Ascending aorta (tissue), 2 donors: ENCODE measurements around the gene SLC35F3. TPM values are rescaled to one million over a fixed set of nuclear protein-coding genes. Genes with fewer than 3 reads are reported as not detected.

Source experiments
- DNase-seq, 2 donors: peaks; one replicate each; pipeline ENCODE4 v3.0.0-alpha.2; 2019; ENCODE audit warnings: low spot score in 2 of 2
- H3K27ac ChIP-seq, 2 donors: fragments of 200-600 bp; sonication (generic); one replicate each; pipeline ENCODE4 v1.5.1; 2016 to 2017; ENCODE audit warnings: mild to moderate bottlenecking in 1 of 2
- H3K27me3 ChIP-seq: fragments of 200-600 bp; sonication (generic); one replicate; pipeline ENCODE4 v1.5.1; 2017
- H3K36me3 ChIP-seq, 2 donors: fragments of 200-600 bp; sonication (generic); one replicate each; pipeline ENCODE4 v1.5.1; 2016
- H3K4me1 ChIP-seq, 2 donors: fragments of 200-600 bp; sonication (generic); one replicate each; pipeline ENCODE4 v1.5.1; 2016 to 2017; ENCODE audit warnings: mild to moderate bottlenecking in 1 of 2
- H3K4me3 ChIP-seq, 2 donors: fragments of 200-600 bp; sonication (generic); one replicate each; pipeline ENCODE4 v1.5.1; 2016 to 2017; ENCODE audit warnings: mild to moderate bottlenecking in 1 of 2
- H3K9me3 ChIP-seq, 2 donors: fragments of 200-600 bp; sonication (generic); one replicate each; pipeline ENCODE4 v1.5.1; 2016
- intact Hi-C: fragments of 100-400 bp; cut with DNase I; formaldehyde crosslinking; loops from one replicate; pipeline ENCODE4 v1.15.1; 2023
- total RNA-seq: library from RNA; depleted of rRNA; stranded (reverse); fragments of >200 nt; gene quantifications from one replicate; pipeline ENCODE4 v1.1.0, GENCODE V29; 2016
- TF ChIP-seq, protein P1 (sequence below), 3 experiments: fragments of 200-600 bp in 2 of 3; fragments of 450-650 bp in 1 of 3; sonication (generic) in 2 of 3; IDR thresholded peaks; one replicate each; pipeline ENCODE4 v1.5.1; 2016 to 2019; ENCODE audit warnings: antibody characterized with exemption in 3 of 3, mild to moderate bottlenecking in 1 of 3, moderate library complexity in 1 of 3

SLC35F3 gene
- total RNA-seq, 1 donor from 2014 or later = 1.4 TPM

DNA sequence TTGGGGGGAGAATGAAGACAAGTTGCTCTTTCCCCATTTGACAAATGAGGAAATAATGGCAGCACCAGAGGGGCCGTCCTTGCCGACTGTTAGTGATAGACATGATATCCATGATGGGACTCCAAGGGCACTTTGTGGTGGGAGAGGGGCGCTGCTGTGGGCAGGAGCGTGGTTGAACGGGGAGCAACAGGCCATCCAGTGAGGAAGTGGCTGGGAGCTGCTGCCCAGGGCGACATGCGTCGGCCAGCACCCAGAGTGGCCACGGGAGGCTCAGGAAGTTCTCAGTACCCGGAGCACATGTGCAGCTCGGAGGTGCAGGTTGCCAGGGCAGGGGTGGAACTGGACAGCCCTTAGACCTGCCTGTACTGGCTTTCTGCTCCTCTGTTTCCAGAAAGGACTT is 71.0 kb downstream of the SLC35F3 start:
- DNase-seq = no peak

DNA sequence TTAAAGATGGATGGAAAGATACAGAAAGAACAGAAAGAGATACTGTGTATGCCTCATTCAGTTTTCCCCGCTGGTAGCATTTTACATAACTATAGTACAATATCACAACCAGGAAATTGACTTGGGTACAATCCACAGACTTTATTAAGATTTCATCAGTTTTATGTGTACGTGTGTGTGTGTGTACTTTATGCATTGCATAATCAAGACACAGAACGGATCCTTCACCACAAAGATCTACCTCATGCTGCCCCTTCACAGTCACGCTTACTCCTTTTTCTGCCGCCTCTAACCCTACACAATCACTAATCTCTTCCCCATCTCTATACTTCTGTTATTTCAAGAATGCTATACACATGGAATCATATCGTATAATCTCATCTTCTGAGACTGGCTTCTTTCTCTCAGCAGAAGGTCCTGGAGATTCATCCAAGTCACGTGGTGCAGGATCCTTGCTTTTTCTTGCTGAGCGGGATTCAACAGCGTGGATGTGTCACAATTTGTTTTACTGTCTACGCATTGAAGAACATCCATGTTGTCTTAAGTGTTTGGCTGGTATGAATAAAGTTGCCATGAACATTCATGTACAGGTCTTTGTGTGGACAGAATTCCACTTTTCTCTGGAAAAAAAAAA is 76.7 kb downstream of the SLC35F3 start:
- intact Hi-C loops = no loop called here
- no peaks in the 10 kb centered on the region for H3K27me3 ChIP-seq
- no peak for DNase-seq
- H3K27ac ChIP-seq = no peak overlapping the region
- H3K9me3 ChIP-seq = no peaks in the 10 kb centered on the region
- no peak overlapping the region for H3K4me3 ChIP-seq
- no peaks in the 10 kb centered on the region for H3K36me3 ChIP-seq
- H3K4me1 ChIP-seq = no peaks in the 10 kb centered on the region
- TF ChIP-seq, protein P1, sequence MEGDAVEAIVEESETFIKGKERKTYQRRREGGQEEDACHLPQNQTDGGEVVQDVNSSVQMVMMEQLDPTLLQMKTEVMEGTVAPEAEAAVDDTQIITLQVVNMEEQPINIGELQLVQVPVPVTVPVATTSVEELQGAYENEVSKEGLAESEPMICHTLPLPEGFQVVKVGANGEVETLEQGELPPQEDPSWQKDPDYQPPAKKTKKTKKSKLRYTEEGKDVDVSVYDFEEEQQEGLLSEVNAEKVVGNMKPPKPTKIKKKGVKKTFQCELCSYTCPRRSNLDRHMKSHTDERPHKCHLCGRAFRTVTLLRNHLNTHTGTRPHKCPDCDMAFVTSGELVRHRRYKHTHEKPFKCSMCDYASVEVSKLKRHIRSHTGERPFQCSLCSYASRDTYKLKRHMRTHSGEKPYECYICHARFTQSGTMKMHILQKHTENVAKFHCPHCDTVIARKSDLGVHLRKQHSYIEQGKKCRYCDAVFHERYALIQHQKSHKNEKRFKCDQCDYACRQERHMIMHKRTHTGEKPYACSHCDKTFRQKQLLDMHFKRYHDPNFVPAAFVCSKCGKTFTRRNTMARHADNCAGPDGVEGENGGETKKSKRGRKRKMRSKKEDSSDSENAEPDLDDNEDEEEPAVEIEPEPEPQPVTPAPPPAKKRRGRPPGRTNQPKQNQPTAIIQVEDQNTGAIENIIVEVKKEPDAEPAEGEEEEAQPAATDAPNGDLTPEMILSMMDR (IDR thresholded peaks at IDR 0.05) = no peak

More for the DNA sequence above, 71.0 kb downstream of the SLC35F3 start:
- intact Hi-C loops = no loop called here
- Histone ChIP-seq H3K36me3 (no peaks in the 10 kb centered on the region), H3K9me3 (no peaks in the 10 kb centered on the region), H3K27ac (no peak overlapping the region), H3K27me3 (no peaks in the 10 kb centered on the region), H3K4me1 (no peaks in the 10 kb centered on the region), H3K4me3 (no peak overlapping the region)
- TF ChIP-seq, protein P1 (IDR thresholded peaks at IDR 0.05) = no peak

DNA sequence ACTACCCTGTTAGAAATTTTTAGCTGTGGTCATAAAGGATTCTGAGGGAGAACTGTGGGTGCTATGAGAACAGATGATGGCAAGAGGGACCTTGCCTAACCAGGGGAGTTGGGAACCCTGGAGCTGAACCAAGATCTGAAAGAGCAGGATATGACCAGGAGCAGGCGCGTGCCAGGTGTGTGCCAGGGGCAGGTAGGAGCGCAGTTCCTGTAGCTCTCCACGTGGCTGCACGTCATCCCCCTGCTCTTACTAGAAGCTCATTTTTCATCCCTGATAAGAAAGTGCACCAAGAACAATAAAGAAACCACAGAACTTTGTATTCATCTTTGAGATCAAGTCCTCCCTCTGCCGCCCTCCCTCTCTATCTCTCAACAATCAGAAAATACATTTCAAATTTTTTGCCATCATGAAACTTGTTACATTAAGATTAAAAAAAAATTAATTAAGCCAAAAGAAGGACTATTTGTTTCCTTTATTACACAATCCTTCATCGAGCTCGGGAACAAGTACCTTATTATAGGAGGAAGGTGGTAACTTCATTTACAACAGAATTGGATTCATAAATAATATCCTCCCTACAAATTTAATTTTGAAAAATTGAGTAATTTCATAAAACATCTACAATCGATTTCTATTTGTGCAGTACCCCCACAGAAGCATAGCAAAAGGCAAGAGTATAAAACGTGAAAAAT is 78.5 kb downstream of the SLC35F3 start:
- Histone ChIP-seq H3K4me1 (no peaks in the 10 kb centered on the region), H3K27ac (no peak overlapping the region), H3K27me3 (no peaks in the 10 kb centered on the region), H3K9me3 (no peaks in the 10 kb centered on the region), H3K4me3 (no peak overlapping the region), H3K36me3 (no peaks in the 10 kb centered on the region)
- no peak for DNase-seq
- TF ChIP-seq, protein P1 (IDR thresholded peaks at IDR 0.05) = no peak
- intact Hi-C loops = no loop called here

DNA sequence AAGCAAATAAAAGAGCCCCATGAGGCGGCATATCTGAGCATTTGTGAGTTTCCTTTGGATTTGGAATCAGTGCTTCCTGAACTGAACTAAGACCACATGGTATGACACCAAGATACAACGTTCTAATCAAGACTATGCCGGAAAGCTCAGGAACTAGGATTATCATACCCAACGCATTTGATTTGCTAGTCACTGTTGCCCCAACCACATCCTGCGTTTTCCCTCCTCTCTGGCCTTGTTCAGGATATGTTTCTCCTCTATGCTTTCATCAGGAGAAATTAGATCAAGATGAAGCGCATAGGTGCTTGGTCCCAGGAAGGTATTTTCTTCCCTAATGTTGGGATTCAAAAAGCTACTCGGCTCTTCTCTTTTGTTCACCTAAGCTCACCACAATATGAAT is 79.3 kb downstream of the SLC35F3 start:
- intact Hi-C loops = no loop called here
- DNase-seq = no peak
- Histone ChIP-seq H3K27ac (no peak overlapping the region), H3K27me3 (no peaks in the 10 kb centered on the region), H3K36me3 (no peaks in the 10 kb centered on the region), H3K4me3 (no peak overlapping the region), H3K9me3 (no peaks in the 10 kb centered on the region), H3K4me1 (no peaks in the 10 kb centered on the region)
- TF ChIP-seq, protein P1 (IDR thresholded peaks at IDR 0.05) = no peak

DNA sequence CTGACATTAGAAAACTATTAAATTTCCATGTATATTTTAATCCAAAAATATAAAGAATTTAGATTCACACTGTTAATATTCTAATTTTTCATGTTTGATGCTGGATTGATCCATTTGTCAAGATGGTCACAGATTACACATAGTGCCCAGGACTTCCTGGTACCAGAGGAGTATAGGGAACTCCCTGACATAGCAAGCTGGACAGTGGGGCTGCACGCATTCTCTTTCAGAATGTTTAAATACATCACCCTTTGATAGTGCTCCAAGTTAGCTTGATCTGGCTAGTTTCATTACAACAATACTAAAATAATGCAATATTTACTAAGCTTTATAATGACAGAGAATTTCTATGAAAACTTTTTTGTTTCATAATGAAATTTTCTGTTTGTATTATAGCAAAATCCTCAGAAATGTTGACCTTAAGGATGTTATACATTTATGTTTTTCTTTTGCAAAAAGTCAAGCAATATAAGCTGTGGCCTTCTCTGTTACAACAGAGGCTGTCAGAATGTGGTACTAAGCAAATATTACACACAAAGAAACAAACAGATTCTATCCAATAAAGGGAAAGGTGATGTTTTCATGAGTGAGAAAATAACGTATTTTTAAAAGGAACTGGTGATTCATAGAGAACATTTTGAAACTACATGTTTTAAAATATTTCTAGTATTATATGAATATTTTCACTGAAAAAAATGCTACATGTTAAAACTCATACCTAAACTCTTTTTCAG is 84.7 kb downstream of the SLC35F3 start:
- no peak for DNase-seq
- Histone ChIP-seq H3K4me1 (no peaks in the 10 kb centered on the region), H3K36me3 (no peaks in the 10 kb centered on the region), H3K4me3 (no peak overlapping the region), H3K27me3 (no peaks in the 10 kb centered on the region), H3K27ac (no peak overlapping the region), H3K9me3 (no peaks in the 10 kb centered on the region)
- TF ChIP-seq, protein P1 (IDR thresholded peaks at IDR 0.05) = no peak
- intact Hi-C loops = no loop called here
